GM19193 (cell line): ENCODE data around the gene GNB1L.

Source experiments
- POLR2A ChIP-seq: IDR thresholded peaks from 4 replicates; pipeline ENCODE4 v1.6.1; 2011; ENCODE audit not compliant: insufficient read depth, insufficient read length; ENCODE audit errors: extremely low read depth

GNB1L gene

DNA sequence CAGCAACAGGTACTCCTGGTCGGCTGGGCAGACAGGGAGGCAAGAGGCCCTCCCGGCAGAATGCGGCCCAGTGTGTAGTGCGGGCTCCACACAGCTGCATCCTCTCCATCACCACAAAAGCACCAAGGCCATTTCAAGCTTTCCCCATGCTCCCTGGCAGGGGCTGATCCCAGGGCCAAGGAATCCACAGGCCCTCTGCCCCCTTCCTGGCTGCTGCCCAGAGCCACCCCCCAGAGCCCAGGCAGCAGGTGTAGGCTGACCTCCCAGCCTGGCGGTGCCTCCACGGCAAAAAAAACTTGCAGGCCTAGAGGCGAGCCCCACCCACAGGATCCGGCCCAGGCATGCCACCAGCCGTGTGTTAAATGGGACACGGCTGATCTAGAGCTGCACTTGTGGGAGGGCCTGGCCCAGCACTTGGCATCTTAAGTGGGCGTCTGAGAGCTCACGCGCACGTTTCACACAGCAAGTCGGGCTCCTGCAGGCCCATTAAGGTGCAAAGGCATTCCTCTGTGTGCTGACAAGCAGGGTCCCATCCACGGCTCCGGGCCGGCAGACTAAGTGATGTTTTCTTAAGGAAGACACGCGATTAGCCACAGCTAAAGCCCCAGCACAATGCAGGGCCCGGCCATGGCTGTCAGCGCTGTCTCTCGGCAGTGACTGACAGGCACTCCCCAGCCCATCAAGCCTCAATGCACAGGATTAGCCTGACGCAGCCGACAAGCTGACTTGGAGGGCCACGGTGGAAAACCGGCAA, 19.8 kb upstream of the GNB1L start:
- no peak for TF ChIP-seq POLR2A

DNA sequence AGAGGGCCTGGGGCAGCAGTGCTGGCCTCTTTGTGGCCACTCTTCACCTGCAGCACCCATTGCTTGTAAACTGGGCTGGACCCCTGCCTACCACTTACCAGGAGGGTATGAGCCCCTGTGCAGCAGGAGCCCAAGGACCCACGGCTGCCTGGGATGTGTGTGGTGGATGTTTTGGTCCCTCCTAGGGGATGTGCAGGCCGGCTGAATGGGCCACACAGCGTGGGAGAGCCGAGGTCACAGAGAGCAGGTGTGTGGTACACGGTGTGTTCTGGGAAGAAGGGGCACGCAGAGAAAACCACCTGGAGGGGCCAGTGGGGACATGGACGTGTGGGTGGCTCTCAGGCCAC, 19.3 kb upstream of the GNB1L start:
- no peak for TF ChIP-seq POLR2A

DNA sequence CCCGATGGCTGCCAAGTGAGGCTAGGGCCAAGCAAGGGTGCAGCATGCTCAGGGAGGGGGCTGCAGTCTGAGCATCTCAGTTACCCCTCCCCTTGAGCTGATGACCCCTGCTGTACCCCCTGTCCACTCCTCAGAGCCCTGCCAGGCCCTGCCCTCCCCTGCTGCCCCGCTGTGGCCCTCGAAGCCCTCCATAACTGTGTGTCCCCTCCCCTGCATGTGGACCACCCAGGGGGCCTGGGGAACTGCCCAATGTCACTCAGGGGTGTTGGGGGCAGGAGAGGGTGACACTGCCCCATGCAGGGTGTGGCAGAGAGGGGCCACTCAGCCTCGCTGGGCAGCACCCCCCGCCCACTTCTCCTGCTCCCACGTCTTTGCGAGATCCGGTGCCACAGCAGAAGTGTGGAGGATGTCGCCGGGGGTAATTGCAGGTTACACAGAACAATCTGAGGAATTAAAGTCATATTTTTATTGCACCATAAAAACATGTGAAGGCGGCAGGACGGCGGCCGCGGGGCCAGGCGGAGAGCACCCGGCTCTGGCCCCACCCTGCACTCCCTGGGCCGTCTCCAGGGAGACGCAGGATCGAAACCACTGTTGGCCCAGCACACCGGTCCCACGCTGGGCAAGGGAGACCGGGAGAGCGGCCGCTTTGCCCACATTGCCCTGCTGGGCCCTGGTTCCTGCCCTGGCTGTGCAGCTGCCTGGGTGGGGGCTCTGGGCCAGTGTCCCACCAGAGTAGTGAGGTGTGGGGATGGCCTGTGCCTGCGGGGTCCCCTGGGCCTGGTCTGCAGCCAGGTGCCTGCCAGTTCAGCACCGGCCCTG, 18.7 kb upstream of the GNB1L start:
- TF ChIP-seq POLR2A, result no peak

DNA sequence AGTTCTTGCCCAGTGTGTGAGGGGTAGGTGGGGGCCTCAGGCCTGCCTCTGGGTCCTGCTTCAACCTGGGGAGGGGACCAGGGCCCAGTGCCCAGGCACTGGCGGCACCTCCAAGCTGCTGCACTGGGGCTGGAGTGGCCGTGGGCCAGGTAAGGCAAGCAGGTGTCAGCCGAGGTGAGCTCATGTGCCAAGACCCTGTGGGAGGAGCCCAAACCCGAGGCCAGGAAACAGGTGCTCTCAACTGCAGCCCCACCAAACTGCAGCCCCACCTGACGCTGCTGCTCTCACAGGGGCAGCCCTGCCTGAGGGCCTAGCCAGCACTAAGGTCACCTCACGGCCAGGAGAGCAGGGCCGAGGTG, 18.1 kb upstream of the GNB1L start:
- TF ChIP-seq POLR2A, result no peak

DNA sequence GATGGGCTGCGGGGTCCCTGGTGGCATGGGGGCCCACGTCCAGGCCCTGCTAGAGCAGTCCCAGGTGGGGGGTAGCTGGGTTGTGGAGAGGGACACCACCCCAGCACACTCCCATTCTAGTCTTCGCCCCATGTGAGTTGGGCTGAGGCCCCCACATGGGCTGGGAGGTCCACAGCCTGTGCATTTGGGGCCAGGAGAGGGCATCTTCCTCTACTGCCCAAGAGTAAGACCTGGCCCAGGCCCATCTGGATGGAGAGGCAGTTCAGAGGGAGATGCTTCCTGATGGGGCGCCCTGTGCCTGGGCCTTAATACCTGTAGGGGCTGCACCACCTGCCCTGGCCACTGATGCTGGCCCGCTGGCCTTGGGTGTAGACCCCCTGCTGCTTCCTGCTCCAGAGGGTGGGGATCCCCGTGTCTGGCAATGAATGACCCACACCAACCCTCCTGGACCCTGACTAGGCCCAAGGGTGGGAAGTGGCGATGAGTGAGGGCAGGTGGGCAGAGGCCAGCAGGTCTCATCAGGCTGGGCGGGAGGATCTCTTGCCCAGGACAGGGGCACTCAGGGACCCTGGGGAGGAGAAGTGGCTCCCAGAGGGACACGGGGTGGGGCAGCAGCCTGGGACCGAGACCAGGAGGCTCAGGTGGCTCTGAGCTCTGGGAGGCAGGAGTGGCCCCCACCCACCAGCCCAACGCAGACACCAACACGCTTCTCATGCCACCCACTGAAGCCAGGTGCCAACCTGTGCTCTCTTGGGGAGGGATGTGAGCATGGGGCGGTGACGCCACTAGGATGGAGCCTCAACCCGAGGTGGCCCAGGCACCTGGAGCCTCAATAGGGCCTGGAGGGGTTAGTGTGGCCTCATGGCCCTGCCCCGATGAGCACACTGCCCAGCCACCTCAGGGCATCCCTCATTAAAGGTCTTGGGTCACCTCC, 17.4 kb upstream of the GNB1L start:
- TF ChIP-seq POLR2A, result no peak

DNA sequence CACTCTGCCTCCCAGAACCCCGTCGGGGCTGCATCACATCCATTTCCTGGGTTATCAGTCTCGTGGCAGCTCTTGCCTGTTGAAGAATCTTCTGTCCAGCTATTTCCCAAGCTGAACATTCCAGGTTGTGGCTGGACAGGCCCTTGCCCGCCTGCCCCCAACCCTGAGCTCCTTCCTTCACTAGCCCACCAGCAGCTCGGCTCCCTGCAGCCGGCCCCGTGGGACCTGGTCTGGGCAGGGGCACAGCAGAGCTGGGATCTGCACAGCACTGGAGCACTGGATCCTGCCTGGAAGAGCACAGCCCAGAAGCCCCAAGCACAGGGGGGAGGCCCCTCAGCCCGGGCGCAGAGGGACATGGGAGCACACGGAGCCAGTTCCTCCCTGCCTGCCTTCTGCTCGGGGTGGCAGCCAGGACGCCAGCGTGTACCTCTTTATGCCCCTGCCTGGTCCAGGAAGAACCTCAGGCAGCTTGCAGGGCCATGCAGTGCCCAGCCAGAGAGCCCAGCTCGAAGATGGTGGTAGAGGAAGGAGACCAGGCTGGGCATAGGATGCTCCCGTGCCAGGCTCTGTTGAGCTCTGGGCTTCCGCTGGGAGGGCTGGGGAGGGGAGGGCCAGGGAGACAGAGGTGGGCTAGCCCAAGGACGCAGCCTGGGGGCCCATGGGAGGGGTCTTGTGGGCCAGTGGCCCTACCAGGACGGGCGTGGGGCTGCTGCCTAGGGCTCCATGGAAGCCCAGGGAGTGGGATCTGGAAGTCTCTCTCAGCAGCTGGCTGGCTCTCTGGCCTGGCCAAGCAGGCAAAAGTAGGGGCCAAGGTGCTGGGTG, 16.6 kb upstream of the GNB1L start:
- TF ChIP-seq POLR2A, result no peak

DNA sequence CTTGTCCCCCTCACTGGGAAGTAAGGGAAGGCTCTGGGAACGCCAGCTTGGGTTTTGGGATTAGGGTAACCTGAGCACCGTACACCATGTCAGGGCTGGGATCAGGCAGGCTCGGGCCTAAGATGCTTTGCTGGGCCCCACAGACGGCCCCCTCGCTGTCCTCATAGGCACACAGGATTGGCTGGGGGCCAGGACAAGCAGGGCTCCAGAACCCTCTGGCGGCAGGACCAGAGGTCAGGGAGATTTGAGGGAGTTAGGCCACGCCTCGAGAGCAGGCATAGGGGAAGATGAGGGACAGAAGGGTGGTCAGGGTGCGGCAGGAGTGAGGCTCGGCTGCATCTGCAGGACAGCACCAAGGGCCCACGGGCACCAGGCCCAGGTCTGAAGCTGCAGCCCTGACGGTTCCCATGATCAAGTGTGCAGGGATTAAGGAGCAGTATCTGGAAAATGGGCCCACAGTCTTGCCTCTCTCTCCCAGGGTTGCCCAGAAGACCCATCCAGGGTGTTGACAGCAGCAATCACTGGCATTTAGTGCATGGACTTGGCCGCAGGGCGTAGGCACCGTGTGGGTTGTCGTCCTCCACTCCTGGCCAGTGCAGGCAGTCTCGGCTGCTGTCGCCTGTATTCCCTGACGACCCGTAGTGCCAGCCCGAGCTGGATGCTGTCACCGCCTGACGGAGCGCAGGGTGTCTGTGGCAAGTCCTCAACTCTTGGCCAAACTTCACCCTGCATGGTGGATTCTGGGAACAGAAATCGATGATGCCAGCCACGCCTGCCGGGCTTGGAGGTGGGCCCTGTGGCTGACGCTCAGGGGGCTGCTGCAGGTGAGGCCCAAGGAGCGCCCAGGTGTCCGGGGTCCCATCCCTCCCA, 15.7 kb upstream of the GNB1L start:
- no peak for TF ChIP-seq POLR2A

DNA sequence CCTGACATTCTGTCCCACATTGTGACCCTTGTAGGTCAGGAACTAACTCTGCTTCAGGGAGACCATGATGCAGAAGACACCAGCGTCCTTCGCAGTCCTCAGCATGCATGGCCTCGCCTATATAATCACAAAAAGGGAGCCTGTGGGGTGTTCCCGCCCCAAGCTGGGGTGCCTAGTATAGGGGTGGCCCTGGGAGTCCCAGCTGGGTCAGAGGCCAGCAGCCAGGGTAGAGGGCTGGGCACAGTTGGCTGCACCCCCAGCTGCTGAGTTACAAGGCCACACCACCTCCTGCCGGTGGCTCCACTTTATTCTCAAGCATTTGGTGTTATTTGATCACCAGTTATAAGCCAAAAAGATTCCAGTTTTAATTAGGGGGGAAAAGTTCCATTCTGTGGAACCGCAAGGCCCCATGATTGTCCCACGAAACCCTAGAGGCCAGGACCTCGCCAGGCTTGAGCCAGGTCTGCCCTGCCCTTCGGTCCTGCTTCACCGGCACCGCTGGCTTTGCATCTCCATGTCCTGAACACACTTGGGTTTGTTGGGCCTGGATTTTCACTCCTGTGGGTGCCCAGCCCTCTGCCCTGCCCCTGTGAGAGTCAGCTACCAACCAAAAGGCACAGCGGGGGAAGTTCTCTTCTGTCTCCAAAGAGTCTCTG, 15.0 kb upstream of the GNB1L start:
- no peak for TF ChIP-seq POLR2A

DNA sequence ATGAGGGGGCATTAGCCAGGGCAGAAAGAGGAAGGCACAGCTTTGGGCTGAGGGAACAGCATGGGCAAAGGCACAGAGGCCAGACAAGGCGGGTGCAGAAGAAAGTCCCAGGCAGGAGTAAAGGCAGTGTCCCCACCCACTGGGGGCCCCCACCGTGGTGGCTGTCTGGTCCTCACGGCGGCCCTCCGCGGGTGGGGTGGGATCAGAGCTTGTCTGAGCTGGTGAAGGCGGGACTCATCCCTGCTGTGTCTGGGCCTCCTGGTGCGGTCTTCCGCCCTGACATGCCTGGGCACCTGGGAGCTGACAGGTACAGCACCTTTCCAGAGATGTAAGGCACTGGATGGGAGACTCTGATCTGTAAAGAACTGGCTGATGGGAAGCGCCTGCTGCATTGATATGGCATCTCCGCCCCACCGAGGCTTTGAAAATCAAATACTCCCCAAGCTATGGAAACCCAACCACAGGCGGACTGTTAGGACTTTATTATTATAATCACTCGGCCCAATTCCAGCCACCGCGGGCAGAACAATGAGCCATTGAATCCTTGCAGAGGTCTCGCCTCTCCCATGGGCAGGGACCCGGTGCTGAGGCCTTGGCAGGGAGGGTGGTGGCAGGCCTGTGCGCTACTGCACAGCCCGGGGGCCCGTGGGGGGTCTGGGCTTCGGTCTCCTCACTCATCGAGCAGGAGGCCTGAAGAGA, 14.2 kb upstream of the GNB1L start:
- no peak for TF ChIP-seq POLR2A

DNA sequence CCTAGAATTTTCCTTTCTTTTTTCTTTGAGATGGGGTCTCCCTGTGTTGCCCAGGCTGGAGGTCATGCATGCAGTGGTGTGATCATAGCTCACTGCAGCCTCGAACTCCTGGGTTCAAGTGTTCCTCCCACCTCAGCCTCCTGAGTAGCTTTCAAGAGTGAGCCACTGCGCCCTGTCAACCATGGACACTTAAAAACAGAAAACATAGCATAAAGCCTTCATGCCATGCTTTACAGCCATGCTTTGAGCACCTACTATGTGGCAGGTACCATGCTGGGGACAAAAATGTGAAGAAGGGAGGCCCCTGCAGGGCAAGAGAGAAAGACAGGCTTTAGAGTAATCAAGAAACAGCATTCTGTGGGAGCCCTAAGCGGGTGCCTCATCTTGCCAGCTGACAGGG, 13.7 kb upstream of the GNB1L start:
- no peak for TF ChIP-seq POLR2A

DNA sequence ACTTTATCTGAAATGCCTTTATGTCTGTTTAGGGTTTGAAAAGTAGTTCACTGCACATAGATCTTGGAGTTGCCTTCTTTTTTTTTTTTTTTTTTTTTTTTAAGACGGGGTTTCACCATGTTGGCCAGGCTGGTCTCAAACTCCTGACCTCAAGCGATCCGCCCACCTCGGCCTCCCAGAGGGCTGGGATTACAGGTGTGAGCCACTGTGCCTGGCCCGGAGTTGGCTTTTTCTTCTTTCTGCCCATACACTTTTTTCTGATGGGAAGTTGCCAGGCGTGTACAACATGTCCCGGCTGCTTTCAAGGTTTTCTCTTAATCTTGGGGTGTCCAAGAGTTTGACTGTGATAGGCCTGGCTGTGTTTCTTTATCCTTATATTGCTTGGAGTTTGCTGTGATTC, 12.9 kb upstream of the GNB1L start:
- TF ChIP-seq POLR2A, result no peak

DNA sequence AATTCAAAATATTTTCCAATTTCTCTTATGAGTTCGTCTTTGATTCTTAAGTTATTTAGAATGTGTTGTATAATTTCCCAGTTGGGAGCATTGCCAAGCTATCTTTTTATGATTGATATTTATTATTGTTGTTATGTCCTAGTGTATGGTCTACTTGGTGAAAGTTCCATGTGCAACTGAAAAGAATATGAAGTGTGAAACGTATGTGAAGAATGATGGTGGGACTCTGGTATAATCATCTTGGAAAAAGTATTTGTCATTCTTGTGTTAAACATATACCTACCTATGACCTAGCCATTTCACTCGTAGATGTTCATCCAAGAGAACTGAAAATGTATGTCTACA, 12.0 kb upstream of the GNB1L start:
- TF ChIP-seq POLR2A, result no peak
